ENCODE results near the gene FBXO45. TPM values are rescaled to one million over a fixed set of nuclear protein-coding genes. Genes with fewer than 3 reads are reported as not detected.

FBXO45 gene
- total and polyA plus RNA-seq, 2 of the 13 experiments (the other 11 are each of a cell fraction or from before 2014, with no cell fraction given), result 7.0 to 12.1 TPM

DNA sequence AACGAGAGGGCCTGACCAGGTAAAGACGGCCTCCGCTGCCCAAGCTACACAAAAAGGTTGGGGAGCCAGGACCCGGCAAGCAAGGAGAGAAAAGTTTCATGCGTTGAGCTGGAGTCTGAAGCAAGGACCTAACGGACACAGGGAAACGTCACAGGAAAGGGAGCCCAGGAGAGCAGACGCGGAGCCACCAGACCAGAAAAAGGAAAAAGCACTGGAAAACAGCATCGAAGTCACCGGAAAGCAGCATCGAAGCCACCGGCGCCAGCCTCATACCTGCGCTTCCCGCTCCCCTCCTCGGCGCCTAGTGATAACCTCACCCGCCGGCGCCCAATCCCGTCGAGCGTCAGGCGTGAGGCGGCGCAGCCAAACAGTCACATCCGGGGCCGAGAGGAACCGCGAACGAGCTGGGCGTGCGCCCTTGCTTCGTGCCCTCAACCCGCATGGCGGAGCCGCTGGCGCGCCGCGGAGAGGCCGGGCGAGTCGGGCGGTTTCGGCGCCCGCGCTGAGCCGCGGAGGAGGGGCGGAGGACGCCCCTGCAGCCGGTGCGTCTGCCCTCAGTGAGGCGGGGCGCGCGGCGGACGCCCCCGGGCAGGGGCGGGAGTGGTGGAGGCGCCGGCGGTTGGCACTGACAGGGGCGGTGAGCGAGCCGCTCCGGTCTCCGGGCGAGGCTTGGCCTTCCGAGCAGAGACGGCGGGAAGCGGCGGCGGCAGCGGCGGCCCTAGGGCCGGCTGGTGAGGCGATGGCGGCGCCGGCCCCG is at the start of gene FBXO45, which contains the start of gene WDR53 (continued):
- TF ChIP-seq, protein P1, sequence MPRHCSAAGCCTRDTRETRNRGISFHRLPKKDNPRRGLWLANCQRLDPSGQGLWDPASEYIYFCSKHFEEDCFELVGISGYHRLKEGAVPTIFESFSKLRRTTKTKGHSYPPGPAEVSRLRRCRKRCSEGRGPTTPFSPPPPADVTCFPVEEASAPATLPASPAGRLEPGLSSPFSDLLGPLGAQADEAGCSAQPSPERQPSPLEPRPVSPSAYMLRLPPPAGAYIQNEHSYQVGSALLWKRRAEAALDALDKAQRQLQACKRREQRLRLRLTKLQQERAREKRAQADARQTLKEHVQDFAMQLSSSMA (CRISPR knock-in tag; IDR thresholded peaks at IDR 0.05), result no peak
- peak; percentile 61; the same call in 1 of the 2 replicates for TF ChIP-seq ZNF749 (CRISPR knock-in tag; IDR thresholded peaks at IDR 0.05; ENCODE audit: borderline replicate concordance)
- TF ChIP-seq ZNF724P (CRISPR knock-in tag; IDR thresholded peaks at IDR 0.05; ENCODE audit: borderline replicate concordance), result peak; percentile 86; the same call in 1 of the 2 replicates
- peak; percentile 80 for TF ChIP-seq ELF3 (CRISPR knock-in tag; IDR thresholded peaks at IDR 0.05)
- peak; percentile 82 for TF ChIP-seq ISL2 (CRISPR knock-in tag; IDR thresholded peaks at IDR 0.05)
- TF ChIP-seq SP4 (CRISPR knock-in tag; IDR thresholded peaks at IDR 0.05), result peak; percentile 89
- peak in 1 of 2 experiments; percentile 96; a peak in 2 of 4 replicates for TF ChIP-seq KLF16 (CRISPR knock-in tag; IDR thresholded peaks at IDR 0.05)
- peak; percentile 56; the same call in 1 of the 2 replicates for TF ChIP-seq ZNF607 (CRISPR knock-in tag; IDR thresholded peaks at IDR 0.05; ENCODE audit: borderline replicate concordance)
- 0 out of 2 replicates have a peak, but pooled peaks have one; percentile 8 for TF ChIP-seq ZNF644 (CRISPR knock-in tag; IDR thresholded peaks at IDR 0.05; ENCODE audit: low read depth)
- no peak for TF ChIP-seq TCF7L2 (IDR thresholded peaks at IDR 0.05; ENCODE audit: low read depth, low read length)
- TF ChIP-seq NRL (CRISPR knock-in tag; IDR thresholded peaks at IDR 0.05; ENCODE audit: borderline replicate concordance), result no peak
- TF ChIP-seq RAD21 (CRISPR knock-in tag; IDR thresholded peaks at IDR 0.05), result peak; percentile 22; the same call in 1 of the 2 replicates
- TF ChIP-seq, protein P2, sequence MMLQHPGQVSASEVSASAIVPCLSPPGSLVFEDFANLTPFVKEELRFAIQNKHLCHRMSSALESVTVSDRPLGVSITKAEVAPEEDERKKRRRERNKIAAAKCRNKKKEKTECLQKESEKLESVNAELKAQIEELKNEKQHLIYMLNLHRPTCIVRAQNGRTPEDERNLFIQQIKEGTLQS (CRISPR knock-in tag; IDR thresholded peaks at IDR 0.05), result peak; percentile 40; the same call in 1 of the 2 replicates
- TF ChIP-seq ZC3H4 (CRISPR knock-in tag; IDR thresholded peaks at IDR 0.05; ENCODE audit: borderline replicate concordance), result no peak
- TF ChIP-seq DMTF1 (CRISPR knock-in tag; IDR thresholded peaks at IDR 0.05), result no peak
- peak; percentile 74 for TF ChIP-seq RXRB (CRISPR knock-in tag; IDR thresholded peaks at IDR 0.05; ENCODE audit: borderline replicate concordance)
- peak; percentile 58 for TF ChIP-seq RXRA (CRISPR knock-in tag; IDR thresholded peaks at IDR 0.05)
- TF ChIP-seq NFAT5 (CRISPR knock-in tag; IDR thresholded peaks at IDR 0.05), result peak; percentile 53; the same call in 1 of the 2 replicates
- peak; percentile 96 for TF ChIP-seq CBFB (CRISPR knock-in tag; IDR thresholded peaks at IDR 0.05)
